Measurements from ENCODE around the gene DNAJA3. TPM values are rescaled to one million over a fixed set of nuclear protein-coding genes. Genes with fewer than 3 reads are reported as not detected.
A peak's percentile ranks its signal among the peaks of the same experiment; 100 is the strongest.

Gene DNAJA3
- 34.6 TPM for total RNA-seq
- long read RNA-seq, transcript DNAJA3-201 (12 exons, 2,763 nt), result minor isoform, 18 of 93 reads
- long read RNA-seq, transcript DNAJA3-202 (11 exons, 2,591 nt), result major isoform, 55 of 93 reads
- long read RNA-seq, partial matches to known transcripts, result 10 of 93 reads
- long read RNA-seq, other reads (novel, unspliced or antisense), result 9 of 93 reads

- Histone ChIP-seq H3K27ac (peak within 1 kb of the TSS; percentile 97), H3K4me1 (peaks cover 15% of the 10 kb centered on the region), H3K36me3 (no peaks in the 10 kb centered on the region), H3K4me3 (peak within 1 kb of the TSS; percentile 95), H3K27me3 (ENCODE audit: low read depth) (no peaks in the 10 kb centered on the region), H3K9me3 (no peaks in the 10 kb centered on the region)
- intact Hi-C loops (cut with DNase I), result no loop called here
- ATAC-seq, result peak; percentile 99
- DNase-seq, result peak; percentile 96
- TF ChIP-seq, protein P1, sequence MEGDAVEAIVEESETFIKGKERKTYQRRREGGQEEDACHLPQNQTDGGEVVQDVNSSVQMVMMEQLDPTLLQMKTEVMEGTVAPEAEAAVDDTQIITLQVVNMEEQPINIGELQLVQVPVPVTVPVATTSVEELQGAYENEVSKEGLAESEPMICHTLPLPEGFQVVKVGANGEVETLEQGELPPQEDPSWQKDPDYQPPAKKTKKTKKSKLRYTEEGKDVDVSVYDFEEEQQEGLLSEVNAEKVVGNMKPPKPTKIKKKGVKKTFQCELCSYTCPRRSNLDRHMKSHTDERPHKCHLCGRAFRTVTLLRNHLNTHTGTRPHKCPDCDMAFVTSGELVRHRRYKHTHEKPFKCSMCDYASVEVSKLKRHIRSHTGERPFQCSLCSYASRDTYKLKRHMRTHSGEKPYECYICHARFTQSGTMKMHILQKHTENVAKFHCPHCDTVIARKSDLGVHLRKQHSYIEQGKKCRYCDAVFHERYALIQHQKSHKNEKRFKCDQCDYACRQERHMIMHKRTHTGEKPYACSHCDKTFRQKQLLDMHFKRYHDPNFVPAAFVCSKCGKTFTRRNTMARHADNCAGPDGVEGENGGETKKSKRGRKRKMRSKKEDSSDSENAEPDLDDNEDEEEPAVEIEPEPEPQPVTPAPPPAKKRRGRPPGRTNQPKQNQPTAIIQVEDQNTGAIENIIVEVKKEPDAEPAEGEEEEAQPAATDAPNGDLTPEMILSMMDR (IDR thresholded peaks at IDR 0.05), result no peak
Observed at GRCh38 chr16:4425378-4426020, at the start of gene DNAJA3. Gene DNAJA3 (plus strand): TSS chr16:4425868. CDS start chr16:4425882, 14 bp downstream.

GRCh38 chr16:4376126-4376892 is 49.4 kb upstream of the DNAJA3 start:
- Histone ChIP-seq H3K9me3 (no peaks in the 10 kb centered on the region), H3K4me3 (peak overlapping the region; percentile 24), H3K27me3 (ENCODE audit: low read depth) (no peaks in the 10 kb centered on the region), H3K4me1 (peaks cover 74% of the 10 kb centered on the region), H3K27ac (peak overlapping the region; percentile 84), H3K36me3 (peaks cover 17% of the 10 kb centered on the region)
- TF ChIP-seq, protein P1 (IDR thresholded peaks at IDR 0.05), result no peak
- intact Hi-C loops (cut with DNase I), result no loop called here
- DNase-seq (peak; percentile 92), ATAC-seq (peak; percentile 75 to 78)

DNA sequence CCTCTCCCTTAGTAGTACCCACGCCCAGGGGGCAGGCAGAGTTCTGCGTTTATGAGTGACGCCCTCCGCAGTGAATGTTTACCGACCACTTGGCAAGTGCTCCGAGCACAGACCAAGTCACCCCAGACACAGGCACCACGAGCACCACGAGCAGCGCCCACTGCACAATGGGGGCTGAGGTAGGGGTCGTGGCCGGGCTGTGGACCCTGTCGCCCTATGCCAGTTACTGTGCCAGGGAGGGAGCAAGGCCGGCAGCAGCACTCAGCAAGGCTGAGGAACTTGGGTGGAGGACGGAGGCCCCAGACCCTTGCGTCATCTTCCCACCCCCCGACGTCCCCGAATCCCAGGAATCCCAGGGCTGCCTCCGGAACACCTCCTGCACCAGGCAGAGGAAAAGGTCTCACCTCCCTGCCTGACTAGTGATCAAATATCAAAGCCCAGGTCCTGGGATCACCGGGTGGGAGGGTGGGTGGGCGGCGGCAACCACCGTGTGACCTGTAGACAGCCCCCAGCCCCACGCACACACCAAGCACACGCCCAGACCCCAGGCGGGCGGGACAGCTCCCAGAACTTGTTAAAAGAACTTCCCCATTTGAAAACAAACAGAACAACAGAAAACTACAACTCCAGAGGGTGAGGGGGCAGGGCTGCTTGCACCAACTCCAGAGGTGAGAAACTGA is 48.6 kb upstream of the DNAJA3 start:
- H3K9me3 ChIP-seq, result no peaks in the 10 kb centered on the region
- intact Hi-C loops (cut with DNase I), result no loop called here

GRCh38 chr16:4377573-4378154 is 48.0 kb upstream of the DNAJA3 start:
- H3K9me3 ChIP-seq, result no peaks in the 10 kb centered on the region
- peaks cover 31% of the 10 kb centered on the region for H3K36me3 ChIP-seq
- no peak overlapping the region for H3K4me3 ChIP-seq
- H3K4me1 ChIP-seq, result peaks cover 66% of the 10 kb centered on the region
- no peak for ATAC-seq
- DNase-seq, result no peak
- peak overlapping the region; percentile 84 for H3K27ac ChIP-seq
- intact Hi-C loops (cut with DNase I), result no loop called here
- H3K27me3 ChIP-seq (ENCODE audit: low read depth), result no peaks in the 10 kb centered on the region
- TF ChIP-seq, protein P1 (IDR thresholded peaks at IDR 0.05), result no peak

More for the DNA sequence above, 48.6 kb upstream of the DNAJA3 start:
- Histone ChIP-seq H3K27me3 (ENCODE audit: low read depth) (no peaks in the 10 kb centered on the region), H3K36me3 (peaks cover 25% of the 10 kb centered on the region), H3K27ac (peak overlapping the region; percentile 84), H3K4me1 (peaks cover 72% of the 10 kb centered on the region), H3K4me3 (no peak overlapping the region)
- DNase-seq, result no peak
- TF ChIP-seq, protein P1 (IDR thresholded peaks at IDR 0.05), result no peak
- ATAC-seq, result peak in 1 of 2 donors; percentile 0

DNA sequence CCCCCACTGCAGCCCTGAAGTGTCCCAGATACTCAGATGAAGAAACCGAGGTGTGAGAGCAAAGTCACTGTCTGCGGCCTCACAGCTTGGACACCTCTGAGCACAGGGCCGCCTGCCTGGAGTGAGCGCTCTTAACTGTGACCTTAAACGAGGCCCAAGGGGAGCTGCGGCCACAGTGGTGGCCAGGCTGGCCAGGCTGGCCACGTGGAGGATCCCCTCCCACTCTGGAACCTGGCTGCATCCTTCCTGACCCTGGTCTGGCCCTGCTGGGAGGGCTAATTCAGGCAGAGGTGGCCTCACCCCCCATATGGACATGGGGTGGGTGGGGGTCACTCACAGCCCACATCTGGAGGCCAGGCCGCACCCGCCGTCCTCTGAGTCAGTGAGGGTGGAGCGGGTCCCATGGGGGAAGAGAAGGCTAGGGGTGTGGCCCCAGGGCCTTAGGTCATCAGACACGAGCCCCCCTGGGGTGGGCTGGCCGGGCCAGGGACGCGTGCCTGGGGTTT is 47.5 kb upstream of the DNAJA3 start:
- TF ChIP-seq, protein P1 (IDR thresholded peaks at IDR 0.05), result no peak
- Histone ChIP-seq H3K9me3 (no peaks in the 10 kb centered on the region), H3K36me3 (peaks cover 36% of the 10 kb centered on the region), H3K4me1 (peaks cover 61% of the 10 kb centered on the region), H3K27me3 (ENCODE audit: low read depth) (no peaks in the 10 kb centered on the region), H3K4me3 (no peak overlapping the region), H3K27ac (peak overlapping the region; percentile 84)
- intact Hi-C loops (cut with DNase I), result no loop called here
- DNase-seq, result no peak
- no peak for ATAC-seq
